Parathyroid adenoma (tissue), 2 donors: ENCODE data around the gene COPZ1.

Experiments
- H2AFZ ChIP-seq: fragments of 300-600 bp; sonication (generic); one replicate; pipeline ENCODE4 v1.7.0; 2017; ENCODE audit warnings: antibody characterized with exemption, mild to moderate bottlenecking
- H3K27ac ChIP-seq: fragments of 300-600 bp; sonication (generic); one replicate; pipeline ENCODE4 v1.7.0; 2017
- H3K27me3 ChIP-seq: fragments of 300-600 bp; sonication (generic); one replicate; pipeline ENCODE4 v1.7.0; 2017; ENCODE audit warnings: low read length; ENCODE audit not compliant: control insufficient read depth, insufficient read depth
- H3K36me3 ChIP-seq: fragments of 300-600 bp; sonication (generic); one replicate; pipeline ENCODE4 v1.7.0; 2017; ENCODE audit warnings: low read length; ENCODE audit not compliant: control insufficient read depth, insufficient read depth
- H3K4me1 ChIP-seq: fragments of 300-600 bp; sonication (generic); one replicate; pipeline ENCODE4 v1.7.0; 2017; ENCODE audit warnings: control low read depth
- H3K4me2 ChIP-seq: fragments of 300-600 bp; sonication (generic); one replicate; pipeline ENCODE4 v1.7.0; 2017; ENCODE audit warnings: low read length
- H3K4me3 ChIP-seq: fragments of 300-600 bp; sonication (generic); one replicate; pipeline ENCODE4 v1.7.0; 2017; ENCODE audit warnings: low read depth, low read length
- H3K79me2 ChIP-seq: fragments of 300-600 bp; sonication (generic); one replicate; pipeline ENCODE4 v1.7.0; 2017; ENCODE audit warnings: control low read depth
- H3K9ac ChIP-seq: fragments of 300-600 bp; sonication (generic); one replicate; pipeline ENCODE4 v1.7.0; 2017; ENCODE audit warnings: mild to moderate bottlenecking
- H3K9me3 ChIP-seq: fragments of 300-600 bp; sonication (generic); one replicate; pipeline ENCODE4 v1.7.0; 2017; ENCODE audit warnings: low read length; ENCODE audit not compliant: control insufficient read depth
- CTCF ChIP-seq: fragments of 300-600 bp; sonication (generic); IDR thresholded peaks from one replicate; pipeline ENCODE4 v1.7.0; 2017; ENCODE audit warnings: antibody characterized with exemption, mild to moderate bottlenecking
- donor health status: primary hyperparathyroidism.

The COPZ1 gene

GRCh38 chr12:54301428-54302048 lies 23.4 kb upstream of the COPZ1 start:
- Histone ChIP-seq H3K79me2 (no peaks in the 10 kb centered on the region), H3K9ac (no peak overlapping the region), H2AFZ (peak overlapping the region; percentile 94), H3K27me3 (no peaks in the 10 kb centered on the region), H3K9me3 (no peaks in the 10 kb centered on the region), H3K4me1 (peaks cover 21% of the 10 kb centered on the region), H3K4me2 (peak overlapping the region; percentile 79), H3K36me3 (no peaks in the 10 kb centered on the region), H3K4me3 (peak overlapping the region; percentile 50), H3K27ac (no peak overlapping the region)
- no peak for TF ChIP-seq CTCF

- H3K36me3 ChIP-seq, result no peaks in the 10 kb centered on the region
- H3K9me3 ChIP-seq, result no peaks in the 10 kb centered on the region
- H3K4me2 ChIP-seq, result no peak overlapping the region
- peak overlapping the region; percentile 2 for H3K27ac ChIP-seq
- peaks cover 15% of the 10 kb centered on the region for H3K4me1 ChIP-seq
- H3K9ac ChIP-seq, result no peak overlapping the region
- H3K4me3 ChIP-seq, result no peak overlapping the region
- no peaks in the 10 kb centered on the region for H3K79me2 ChIP-seq
- H3K27me3 ChIP-seq, result no peaks in the 10 kb centered on the region
- H2AFZ ChIP-seq, result peak overlapping the region; percentile 57
- TF ChIP-seq CTCF, result no peak
These were observed 21.3 kb upstream of the COPZ1 start for GRCh38 chr12:54303640-54304039.

GRCh38 chr12:54304187-54304810 lies 20.6 kb upstream of the COPZ1 start:
- no peaks in the 10 kb centered on the region for H3K36me3 ChIP-seq
- no peak overlapping the region for H3K9ac ChIP-seq
- no peaks in the 10 kb centered on the region for H3K9me3 ChIP-seq
- no peaks in the 10 kb centered on the region for H3K79me2 ChIP-seq
- H3K4me2 ChIP-seq, result no peak overlapping the region
- H3K27me3 ChIP-seq, result no peaks in the 10 kb centered on the region
- TF ChIP-seq CTCF, result no peak
- H3K4me1 ChIP-seq, result peaks cover 15% of the 10 kb centered on the region
- peak overlapping the region; percentile 2 for H3K27ac ChIP-seq
- H3K4me3 ChIP-seq, result no peak overlapping the region
- peak overlapping the region; percentile 57 for H2AFZ ChIP-seq

GRCh38 chr12:54306925-54307741 lies 17.8 kb upstream of the COPZ1 start:
- H3K27me3 ChIP-seq, result no peaks in the 10 kb centered on the region
- no peak overlapping the region for H3K27ac ChIP-seq
- H3K79me2 ChIP-seq, result no peaks in the 10 kb centered on the region
- no peaks in the 10 kb centered on the region for H3K9me3 ChIP-seq
- no peak overlapping the region for H2AFZ ChIP-seq
- no peak for TF ChIP-seq CTCF
- H3K36me3 ChIP-seq, result no peaks in the 10 kb centered on the region
- no peak overlapping the region for H3K9ac ChIP-seq
- H3K4me2 ChIP-seq, result no peak overlapping the region
- peaks cover 2% of the 10 kb centered on the region for H3K4me1 ChIP-seq
- H3K4me3 ChIP-seq, result no peak overlapping the region
